ENCODE results near the gene HS6ST1. TPM values are rescaled to one million over a fixed set of nuclear protein-coding genes. Genes with fewer than 3 reads are reported as not detected.

The HS6ST1 gene
- total RNA-seq, 1 experiment from 2014 or later: 63.3 TPM

- Histone ChIP-seq H3K36me3 (ENCODE audit: insufficient read depth, low read length, poor library complexity, severe bottlenecking) (peaks cover 15% of the 10 kb centered on the region), H3K27ac (ENCODE audit: low read depth, low read length, poor library complexity, severe bottlenecking) (no peak overlapping the region), H3K27me3 (replicated peaks; ENCODE audit: insufficient read depth, low read depth, low read length, poor library complexity) (no peaks in the 10 kb centered on the region), H3K4me1 (ENCODE audit: insufficient read depth, low read length, poor library complexity, severe bottlenecking) (no peaks in the 10 kb centered on the region), H3K4me3 (ENCODE audit: low read depth, low read length, poor library complexity, severe bottlenecking) (no peak overlapping the region), H3K9me3 (ENCODE audit: low read depth, low read length, poor library complexity, severe bottlenecking) (peaks cover 14% of the 10 kb centered on the region)
- DNase-seq (ENCODE audit: low spot score): no peak
- POLR2A ChIA-PET (ENCODE audit: low non-redundant PET): no interaction called here
- CTCF ChIA-PET: no interaction called here
- TF ChIP-seq CTCF (conservative IDR thresholded peaks at IDR 0.05; ENCODE audit: low read depth, low read length): no peak
- TF ChIP-seq EZH2 (IDR thresholded peaks at IDR 0.05; ENCODE audit: borderline replicate concordance, low read depth, low read length, poor library complexity, severe bottlenecking): no peak
- no TSS peak for BruUV-seq (replicated peaks)
- intact Hi-C loops (cut with micrococcal nuclease; ENCODE audit: unreplicated experiment): no loop called here
Measured at GRCh38 chr2:128272601-128273468, 45.8 kb downstream of the HS6ST1 start.

- no peak overlapping the region for H3K4me3 ChIP-seq (ENCODE audit: low read depth, low read length, poor library complexity, severe bottlenecking)
- no TSS peak for BruUV-seq (replicated peaks)
- H3K9me3 ChIP-seq (ENCODE audit: low read depth, low read length, poor library complexity, severe bottlenecking): peaks cover 14% of the 10 kb centered on the region
- intact Hi-C loops (cut with micrococcal nuclease; ENCODE audit: unreplicated experiment): no loop called here
- no peaks in the 10 kb centered on the region for H3K4me1 ChIP-seq (ENCODE audit: insufficient read depth, low read length, poor library complexity, severe bottlenecking)
- no peak for DNase-seq (ENCODE audit: low spot score)
- ChIA-PET POLR2A (ENCODE audit: low non-redundant PET) (no interaction called here), CTCF (no interaction called here)
- H3K36me3 ChIP-seq (ENCODE audit: insufficient read depth, low read length, poor library complexity, severe bottlenecking): peaks cover 15% of the 10 kb centered on the region
- TF ChIP-seq CTCF (conservative IDR thresholded peaks at IDR 0.05; ENCODE audit: low read depth, low read length) (no peak), EZH2 (IDR thresholded peaks at IDR 0.05; ENCODE audit: borderline replicate concordance, low read depth, low read length, poor library complexity, severe bottlenecking) (no peak)
- H3K27ac ChIP-seq (ENCODE audit: low read depth, low read length, poor library complexity, severe bottlenecking): no peak overlapping the region
- no peaks in the 10 kb centered on the region for H3K27me3 ChIP-seq (replicated peaks; ENCODE audit: insufficient read depth, low read depth, low read length, poor library complexity)
Measured at GRCh38 chr2:128271911-128272600, 46.6 kb downstream of the HS6ST1 start.

GRCh38 chr2:128271597-128271910, 47.1 kb downstream of the HS6ST1 start:
- BruUV-seq (replicated peaks): no TSS peak
- Histone ChIP-seq H3K27ac (ENCODE audit: low read depth, low read length, poor library complexity, severe bottlenecking) (no peak overlapping the region), H3K36me3 (ENCODE audit: insufficient read depth, low read length, poor library complexity, severe bottlenecking) (peaks cover 15% of the 10 kb centered on the region), H3K9me3 (ENCODE audit: low read depth, low read length, poor library complexity, severe bottlenecking) (peaks cover 14% of the 10 kb centered on the region), H3K4me3 (ENCODE audit: low read depth, low read length, poor library complexity, severe bottlenecking) (no peak overlapping the region), H3K4me1 (ENCODE audit: insufficient read depth, low read length, poor library complexity, severe bottlenecking) (no peaks in the 10 kb centered on the region), H3K27me3 (replicated peaks; ENCODE audit: insufficient read depth, low read depth, low read length, poor library complexity) (no peaks in the 10 kb centered on the region)
- ChIA-PET POLR2A (ENCODE audit: low non-redundant PET) (no interaction called here), CTCF (no interaction called here)
- intact Hi-C loops (cut with micrococcal nuclease; ENCODE audit: unreplicated experiment): no loop called here
- no peak for TF ChIP-seq CTCF (conservative IDR thresholded peaks at IDR 0.05; ENCODE audit: low read depth, low read length)
- TF ChIP-seq EZH2 (IDR thresholded peaks at IDR 0.05; ENCODE audit: borderline replicate concordance, low read depth, low read length, poor library complexity, severe bottlenecking): no peak
- DNase-seq (ENCODE audit: low spot score): no peak

All from A673 (cell line).